Activated CD8-positive, alpha-beta T cell treated with anti-CD3 and anti-CD28 coated beads for 36 hours (primary cell): ENCODE results near the gene FGFBP2. TPM values are rescaled to one million over a fixed set of nuclear protein-coding genes. Genes with fewer than 3 reads are reported as not detected.

Experiments used
- ATAC-seq: fragments of 200-7000 bp; cut with Tn5 transposase; one replicate; pipeline ENCODE4 v1.10.0; 2021; ENCODE audit warnings: mild to moderate bottlenecking, moderate library complexity
- CTCF ChIA-PET: fragments of 350-600 bp; sonication (Branson Sonifier 250); formaldehyde crosslinking; loops from one replicate; lab custom pipeline; 2021; ENCODE audit warnings: antibody characterized with exemption; lab: Charles Lee
- POLR2A ChIA-PET: fragments of 350-600 bp; sonication (Branson Sonifier 250); formaldehyde crosslinking; loops from one replicate; lab custom pipeline; 2021; ENCODE audit warnings: antibody characterized with exemption; lab: Charles Lee
- DNase-seq: peaks from one replicate; pipeline ENCODE4 v3.0.0-alpha.2; 2020
- H3K27ac Mint-ChIP-seq: one replicate; pipeline ENCODE4 v1.8.0; 2021; ENCODE audit warnings: mild to moderate bottlenecking, mixed read lengths
- H3K27me3 Mint-ChIP-seq: one replicate; pipeline ENCODE4 v1.8.0; 2021; ENCODE audit warnings: mixed read lengths
- H3K36me3 Mint-ChIP-seq: one replicate; pipeline ENCODE4 v1.8.0; 2021; ENCODE audit warnings: low read depth, mixed read lengths
- H3K4me1 Mint-ChIP-seq: one replicate; pipeline ENCODE4 v1.8.0; 2021; ENCODE audit warnings: low read depth, mixed read lengths
- H3K4me3 Mint-ChIP-seq: one replicate; pipeline ENCODE4 v1.8.0; 2021; ENCODE audit warnings: mild to moderate bottlenecking, moderate library complexity, mixed read lengths
- H3K9me3 Mint-ChIP-seq: one replicate; pipeline ENCODE4 v1.8.0; 2021; ENCODE audit warnings: mixed read lengths
- CTCF ChIP-seq: fragments of 200-600 bp; IDR thresholded peaks from one replicate; pipeline ENCODE4 v1.8.0; 2022; ENCODE audit warnings: antibody characterized with exemption, mild to moderate bottlenecking
- intact Hi-C: fragments of 100-400 bp; cut with micrococcal nuclease; formaldehyde crosslinking; loops from one replicate; pipeline ENCODE4 v1.10.0; 2022
- total RNA-seq, 2 experiments: library from RNA; stranded (reverse); gene quantifications; one replicate each; pipeline ENCODE4 v1.2.3, GENCODE V29; 2021

Gene FGFBP2
- total RNA-seq, 2 experiments from 2014 or later, result 6.3 to 8.2 TPM

GRCh38 chr4:15925830-15926229 lies 37.1 kb downstream of the FGFBP2 start:
- peaks cover 16% of the 10 kb centered on the region for H3K4me1 Mint-ChIP-seq
- H3K27ac Mint-ChIP-seq, result no peak overlapping the region
- POLR2A ChIA-PET, result interaction anchor here (0.9 kb wide), 1 partner anchor 11 kb away, joined by 3 read pairs; no protein-coding TSS in a partner anchor
- H3K36me3 Mint-ChIP-seq, result no peaks in the 10 kb centered on the region
- ATAC-seq (no peak), DNase-seq (no peak)
- H3K27me3 Mint-ChIP-seq, result peaks cover 12% of the 10 kb centered on the region
- intact Hi-C loops, result no loop called here
- CTCF ChIA-PET, result interaction anchor here (1.4 to 1.8 kb wide), 3 partner anchors 10 to 43 kb away, joined by 3 to 9 read pairs (median 9); no protein-coding TSS in a partner anchor
- H3K9me3 Mint-ChIP-seq, result no peaks in the 10 kb centered on the region
- TF ChIP-seq CTCF, result no peak
- H3K4me3 Mint-ChIP-seq, result no peak overlapping the region

- DNase-seq, result no peak
- intact Hi-C loops, result no loop called here
- Mint-ChIP-seq H3K27ac (no peak overlapping the region), H3K4me3 (no peak overlapping the region), H3K27me3 (peaks cover 14% of the 10 kb centered on the region), H3K36me3 (no peaks in the 10 kb centered on the region), H3K9me3 (no peaks in the 10 kb centered on the region), H3K4me1 (no peaks in the 10 kb centered on the region)
- no peak for TF ChIP-seq CTCF
- CTCF ChIA-PET, result interaction anchor here (2.0 to 2.1 kb wide), 2 partner anchors 39 to 41 kb away, joined by 5 to 10 read pairs; partner anchors contain the start of gene FGFBP2
- POLR2A ChIA-PET, result interaction anchor here (1.4 kb wide), 1 partner anchor 19 kb away, joined by 3 read pairs; no protein-coding TSS in a partner anchor
- ATAC-seq, result no peak
These were observed 41.4 kb downstream of the FGFBP2 start for GRCh38 chr4:15921592-15921932.

- Mint-ChIP-seq H3K9me3 (no peaks in the 10 kb centered on the region), H3K36me3 (no peaks in the 10 kb centered on the region), H3K4me1 (no peaks in the 10 kb centered on the region), H3K27ac (no peak overlapping the region), H3K4me3 (no peak overlapping the region), H3K27me3 (peaks cover 12% of the 10 kb centered on the region)
- CTCF ChIA-PET, result interaction anchor here (2.0 to 2.1 kb wide), 2 partner anchors 38 to 42 kb away, joined by 5 to 10 read pairs; partner anchors contain the start of gene FGFBP2
- DNase-seq, result no peak
- ATAC-seq, result no peak
- intact Hi-C loops, result no loop called here
- POLR2A ChIA-PET, result interaction anchor here (0.6 to 1.4 kb wide), 2 partner anchors 14 to 20 kb away, joined by 3 read pairs; no protein-coding TSS in a partner anchor
- no peak for TF ChIP-seq CTCF
These were observed 42.0 kb downstream of the FGFBP2 start for GRCh38 chr4:15920723-15921591.

- H3K9me3 Mint-ChIP-seq, result no peaks in the 10 kb centered on the region
- peaks cover 12% of the 10 kb centered on the region for H3K27me3 Mint-ChIP-seq
- ChIA-PET CTCF (no interaction called here), POLR2A (no interaction called here)
- no peak overlapping the region for H3K27ac Mint-ChIP-seq
- ATAC-seq (no peak), DNase-seq (no peak)
- H3K4me3 Mint-ChIP-seq, result no peak overlapping the region
- no peaks in the 10 kb centered on the region for H3K4me1 Mint-ChIP-seq
- intact Hi-C loops, result no loop called here
- no peak for TF ChIP-seq CTCF
- no peaks in the 10 kb centered on the region for H3K36me3 Mint-ChIP-seq
These were observed 44.4 kb downstream of the FGFBP2 start for GRCh38 chr4:15918484-15919129.
